Stimulated activated CD4-positive, alpha-beta T cell treated with anti-CD3 and anti-CD28 coated beads, TNF-alpha, amount 100 ng/mL, for 48 hours (primary cell): ENCODE measurements around the gene IL12A.

ENCODE experiments used
- DNase-seq, 3 donors: peaks; one replicate each; pipeline ENCODE4 v3.0.0-alpha.2; 2020; ENCODE audit warnings: low read depth in 3 of 3

The IL12A gene

DNA sequence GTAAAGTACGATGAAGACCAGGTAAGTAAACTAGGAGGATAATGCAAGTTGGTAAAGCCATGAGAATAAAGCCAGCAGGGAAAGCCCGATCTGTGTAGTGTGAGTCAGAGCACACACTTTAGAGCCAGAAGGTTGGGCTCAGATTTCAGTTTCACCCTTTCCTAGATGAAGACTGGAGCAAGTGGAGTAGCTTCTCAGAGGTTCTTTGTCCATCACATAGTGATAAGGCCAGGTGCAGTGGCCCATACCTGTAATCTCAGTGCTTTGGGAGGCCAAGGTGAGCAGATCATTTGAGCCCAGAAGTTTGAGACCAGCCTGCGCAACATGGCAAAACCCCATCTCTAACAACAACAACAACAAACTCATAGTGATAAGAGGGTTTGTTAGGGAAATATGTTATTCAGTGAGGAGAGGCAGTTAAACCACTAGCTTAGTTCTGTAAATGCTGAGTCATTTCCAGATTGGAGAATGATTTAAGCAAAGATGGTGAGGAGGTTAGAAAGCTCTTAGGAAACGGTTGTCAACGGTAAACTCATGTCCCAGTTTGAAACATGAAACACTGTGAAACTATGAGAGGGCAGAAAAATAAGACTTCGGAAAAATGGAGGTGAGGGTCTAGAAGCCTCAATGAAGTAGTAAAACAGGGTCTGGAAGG, 39.0 kb downstream of the IL12A start:
- no peak for DNase-seq

DNA sequence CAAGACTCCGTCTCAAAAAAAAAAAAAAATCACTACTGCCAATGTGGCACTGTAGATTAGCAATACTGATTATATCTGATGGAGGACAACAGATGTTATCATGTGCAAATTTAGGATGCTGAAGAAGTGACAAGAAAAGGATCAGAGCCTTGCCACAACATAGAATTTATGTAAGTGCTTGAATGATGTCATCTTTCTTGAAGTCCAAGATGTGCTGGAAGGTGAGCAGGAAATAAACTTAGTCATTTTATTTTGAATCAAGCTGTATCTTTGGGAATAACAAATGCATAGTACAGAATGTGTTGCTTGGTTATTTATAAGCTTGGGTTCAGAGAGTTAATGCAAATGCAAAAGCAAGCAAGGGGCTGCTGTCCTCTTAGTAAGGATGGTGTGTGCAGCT, 47.1 kb downstream of the IL12A start:
- no peak for DNase-seq

DNA sequence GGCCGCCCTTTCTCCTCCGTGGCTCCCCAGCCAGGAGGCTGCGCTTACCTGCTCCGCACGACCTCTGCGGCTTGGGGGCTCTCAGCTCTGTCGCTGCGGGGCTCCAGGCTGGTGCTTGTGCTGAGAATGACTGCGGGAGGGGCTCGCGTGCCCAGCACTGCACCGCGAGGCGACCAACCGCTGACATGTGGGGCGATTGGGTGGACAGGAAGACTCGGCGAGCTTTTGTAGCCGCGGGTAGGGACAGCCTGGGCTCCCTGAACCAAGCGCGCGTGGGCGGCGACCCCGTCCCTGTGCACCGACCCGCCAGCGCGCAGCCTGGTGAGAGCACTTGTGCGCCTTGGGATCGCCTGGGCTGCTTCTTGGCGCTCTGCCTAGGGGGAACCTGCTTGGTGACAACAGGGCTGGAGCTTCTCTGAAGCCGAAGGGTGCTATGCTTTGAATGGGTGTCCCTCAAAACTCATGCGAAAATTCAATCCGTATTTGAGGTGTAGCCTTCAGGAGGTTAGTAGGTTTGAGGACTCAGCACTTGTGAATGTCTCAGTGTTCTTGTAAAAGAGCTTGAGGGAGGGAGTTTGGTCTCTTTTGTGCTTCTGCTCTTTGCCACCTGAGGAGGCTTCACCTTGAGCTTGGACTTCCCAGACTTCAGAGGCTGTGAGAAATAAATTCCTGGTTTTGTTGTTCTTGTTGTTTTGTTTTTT, 50.4 kb downstream of the IL12A start:
- no peak for DNase-seq

DNA sequence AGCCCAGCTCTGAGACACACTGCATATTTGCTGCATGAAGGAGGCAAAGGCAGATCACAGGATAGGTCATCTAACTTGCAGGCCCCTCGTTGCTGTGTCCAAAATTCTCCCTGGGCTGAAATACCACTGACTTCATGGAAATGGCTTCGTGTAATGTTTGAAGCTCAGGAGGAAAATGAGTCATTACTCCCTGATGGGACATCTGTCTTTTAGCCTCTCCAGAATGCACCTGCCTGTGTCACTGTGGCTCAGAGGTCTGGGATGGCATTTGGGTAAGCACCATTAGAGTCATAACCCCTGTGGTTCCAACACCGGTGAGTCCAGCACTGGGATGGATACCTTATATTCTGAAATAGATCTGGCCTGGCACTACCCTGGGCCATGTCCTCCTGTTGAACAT, 51.5 kb downstream of the IL12A start:
- DNase-seq, result no peak

DNA sequence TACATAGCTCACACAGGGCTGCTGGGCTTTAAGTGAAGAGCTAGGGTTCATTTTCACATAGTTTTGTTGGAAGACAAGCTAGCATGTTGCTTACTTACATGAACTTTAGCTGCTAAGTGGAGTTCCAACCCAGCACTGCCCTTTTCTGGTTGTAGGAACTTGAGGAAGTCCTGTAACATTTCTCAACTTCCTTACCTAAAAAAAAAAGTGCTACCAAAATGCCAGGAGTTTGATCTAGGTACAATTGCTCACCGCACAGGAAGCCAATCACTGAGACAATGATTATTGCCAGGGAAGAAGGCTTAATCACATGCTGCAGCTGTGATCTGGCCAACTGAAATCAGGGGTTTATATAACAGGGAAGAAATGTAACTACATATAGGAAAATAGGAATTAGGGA, 52.8 kb downstream of the IL12A start:
- no peak for DNase-seq

- DNase-seq, result no peak
These were observed 55.5 kb downstream of the IL12A start for GRCh38 chr3:160044121-160044520.
